GM18508 (cell line): ENCODE measurements around the gene SRA1.

Experiments
- ATAC-seq: cut with Tn5 transposase; IDR thresholded peaks from one replicate; pipeline ENCODE4 v1.9.1; 2021; ENCODE audit warnings: moderate number of reproducible peaks; ENCODE audit not compliant: insufficient read depth, unreplicated experiment

SRA1 gene

GRCh38 chr5:140551872-140552271, 5.4 kb downstream of the SRA1 start:
- no peak for ATAC-seq

GRCh38 chr5:140550147-140551079, 6.9 kb downstream of the SRA1 start:
- no peak for ATAC-seq

GRCh38 chr5:140549237-140550144, 7.8 kb downstream of the SRA1 start:
- no peak for ATAC-seq

- no peak for ATAC-seq
Measured at GRCh38 chr5:140548791-140549190, 8.5 kb downstream of the SRA1 start.

GRCh38 chr5:140548300-140548688, 9.0 kb downstream of the SRA1 start:
- no peak for ATAC-seq

- peak; percentile 89 for ATAC-seq
Measured at GRCh38 chr5:140547508-140548299, 9.6 kb downstream of the SRA1 start, which contains the start of gene EIF4EBP3. Gene EIF4EBP3, plus strand, starts transcription at chr5:140547662. Its CDS starts 76 bp downstream, at chr5:140547738.

- ATAC-seq = no peak
Measured at GRCh38 chr5:140546851-140547507, 10.3 kb downstream of the SRA1 start.

- ATAC-seq = no peak
Measured at GRCh38 chr5:140545606-140546005, 11.7 kb downstream of the SRA1 start.

- ATAC-seq = no peak
Measured at GRCh38 chr5:140544986-140545385, 12.3 kb downstream of the SRA1 start.

GRCh38 chr5:140542972-140543371, 14.3 kb downstream of the SRA1 start:
- no peak for ATAC-seq

GRCh38 chr5:140540227-140540626, 17.0 kb downstream of the SRA1 start:
- ATAC-seq = no peak

GRCh38 chr5:140524003-140524402, 33.3 kb downstream of the SRA1 start:
- no peak for ATAC-seq

GRCh38 chr5:140513124-140513523, 44.1 kb downstream of the SRA1 start:
- no peak for ATAC-seq

GRCh38 chr5:140509898-140510297, 47.4 kb downstream of the SRA1 start:
- no peak for ATAC-seq

GRCh38 chr5:140502834-140503233, 54.4 kb downstream of the SRA1 start:
- no peak for ATAC-seq
